PFSK-1 (cell line): ENCODE measurements around the gene AKAP14.

Experiments
- FOXP2 ChIP-seq: optimal IDR thresholded peaks from 2 replicates; pipeline ENCODE3; 2011; ENCODE audit warnings: borderline replicate concordance, control low read depth, inconsistent platforms; ENCODE audit not compliant: insufficient read depth; ENCODE audit errors: extremely low read length, extremely low read depth
- POLR2AphosphoS5 ChIP-seq: IDR thresholded peaks from 2 replicates; pipeline ENCODE4 v1.6.1; 2012; ENCODE audit warnings: low read depth, mild to moderate bottlenecking, control low read depth, low read length, moderate library complexity
- SIN3A ChIP-seq: IDR thresholded peaks from 2 replicates; pipeline ENCODE4 v1.6.1; 2012; ENCODE audit warnings: mild to moderate bottlenecking, low read length, moderate library complexity, borderline replicate concordance; ENCODE audit not compliant: insufficient read depth
- TAF1 ChIP-seq: IDR thresholded peaks from 2 replicates; pipeline ENCODE4 v1.6.1; 2012; ENCODE audit warnings: low read length, control low read depth, borderline replicate concordance; ENCODE audit not compliant: insufficient read depth
- TF ChIP-seq, protein P1 (sequence below), 2 experiments: IDR thresholded peaks; 2 replicates each; pipeline versions ENCODE4 v1.6.1 to v1.8.0; 2011 to 2012; ENCODE audit warnings: low read depth in 2 of 2, low read length in 2 of 2, control low read depth in 1 of 2, inconsistent platforms in 1 of 2, mild to moderate bottlenecking in 1 of 2, moderate library complexity in 1 of 2; ENCODE audit not compliant: insufficient read depth in 1 of 2

Gene AKAP14

DNA sequence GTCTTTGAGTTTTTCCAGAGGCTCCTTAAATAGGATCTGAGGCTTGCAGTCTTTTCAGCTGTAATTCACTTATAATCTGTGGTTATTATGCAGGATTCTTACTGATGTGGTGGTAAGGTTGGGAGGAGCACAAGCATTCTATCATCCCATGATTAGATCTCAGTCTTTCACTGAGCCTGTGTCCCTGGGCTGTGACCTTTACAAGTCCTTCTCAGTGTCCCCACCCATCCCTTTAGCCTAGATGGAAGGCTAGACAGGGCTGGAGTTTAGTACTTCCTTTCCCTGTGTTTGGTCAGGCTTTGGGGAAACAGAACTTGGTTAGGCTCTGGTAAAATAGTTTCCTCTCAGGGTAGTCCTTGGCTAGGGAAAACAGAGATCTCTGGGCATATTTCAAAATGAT, 64.9 kb downstream of the AKAP14 start:
- no peak for TF ChIP-seq POLR2AphosphoS5
- TF ChIP-seq, protein P1, sequence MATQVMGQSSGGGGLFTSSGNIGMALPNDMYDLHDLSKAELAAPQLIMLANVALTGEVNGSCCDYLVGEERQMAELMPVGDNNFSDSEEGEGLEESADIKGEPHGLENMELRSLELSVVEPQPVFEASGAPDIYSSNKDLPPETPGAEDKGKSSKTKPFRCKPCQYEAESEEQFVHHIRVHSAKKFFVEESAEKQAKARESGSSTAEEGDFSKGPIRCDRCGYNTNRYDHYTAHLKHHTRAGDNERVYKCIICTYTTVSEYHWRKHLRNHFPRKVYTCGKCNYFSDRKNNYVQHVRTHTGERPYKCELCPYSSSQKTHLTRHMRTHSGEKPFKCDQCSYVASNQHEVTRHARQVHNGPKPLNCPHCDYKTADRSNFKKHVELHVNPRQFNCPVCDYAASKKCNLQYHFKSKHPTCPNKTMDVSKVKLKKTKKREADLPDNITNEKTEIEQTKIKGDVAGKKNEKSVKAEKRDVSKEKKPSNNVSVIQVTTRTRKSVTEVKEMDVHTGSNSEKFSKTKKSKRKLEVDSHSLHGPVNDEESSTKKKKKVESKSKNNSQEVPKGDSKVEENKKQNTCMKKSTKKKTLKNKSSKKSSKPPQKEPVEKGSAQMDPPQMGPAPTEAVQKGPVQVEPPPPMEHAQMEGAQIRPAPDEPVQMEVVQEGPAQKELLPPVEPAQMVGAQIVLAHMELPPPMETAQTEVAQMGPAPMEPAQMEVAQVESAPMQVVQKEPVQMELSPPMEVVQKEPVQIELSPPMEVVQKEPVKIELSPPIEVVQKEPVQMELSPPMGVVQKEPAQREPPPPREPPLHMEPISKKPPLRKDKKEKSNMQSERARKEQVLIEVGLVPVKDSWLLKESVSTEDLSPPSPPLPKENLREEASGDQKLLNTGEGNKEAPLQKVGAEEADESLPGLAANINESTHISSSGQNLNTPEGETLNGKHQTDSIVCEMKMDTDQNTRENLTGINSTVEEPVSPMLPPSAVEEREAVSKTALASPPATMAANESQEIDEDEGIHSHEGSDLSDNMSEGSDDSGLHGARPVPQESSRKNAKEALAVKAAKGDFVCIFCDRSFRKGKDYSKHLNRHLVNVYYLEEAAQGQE (IDR thresholded peaks at IDR 0.05; ENCODE audit: insufficient read depth in 1 of 2, low read depth in 2 of 2, low read length in 2 of 2), result no peak
- no peak for TF ChIP-seq SIN3A
- no peak for TF ChIP-seq FOXP2
- no peak for TF ChIP-seq TAF1
